Measurements from ENCODE around the gene FIZ1.
"Not testable (repeated sequence)": the region's sequence is repeated elsewhere in the genome, so short reads cannot be mapped to it uniquely, and the experiment has no call there.

FIZ1 gene

GRCh38 chr19:55593096-55593772 is 6.1 kb downstream of the FIZ1 start:
- DNase-seq, result no peak

- DNase-seq, result no peak
Observed at GRCh38 chr19:55592391-55593090, 6.8 kb downstream of the FIZ1 start.

- DNase-seq, result no peak
Observed at GRCh38 chr19:55591555-55591954, 7.8 kb downstream of the FIZ1 start.

GRCh38 chr19:55590617-55591016 is 8.7 kb downstream of the FIZ1 start:
- DNase-seq, result no peak

GRCh38 chr19:55590109-55590508 is 9.2 kb downstream of the FIZ1 start:
- DNase-seq, result no peak

- DNase-seq, result no peak
Observed at GRCh38 chr19:55588738-55589137, 10.6 kb downstream of the FIZ1 start.

- peak; percentile 78 for DNase-seq
Observed at GRCh38 chr19:55586976-55587668, 12.2 kb downstream of the FIZ1 start.

- peak; percentile 56 for DNase-seq
Observed at GRCh38 chr19:55585658-55586339, 13.5 kb downstream of the FIZ1 start.

- DNase-seq, result no peak
Observed at GRCh38 chr19:55584871-55585270, 14.4 kb downstream of the FIZ1 start.

GRCh38 chr19:55583897-55584296 is 15.4 kb downstream of the FIZ1 start:
- not testable (repeated sequence) for DNase-seq

GRCh38 chr19:55582284-55582683 is 17.0 kb downstream of the FIZ1 start:
- DNase-seq, result not testable (repeated sequence)

- no peak for DNase-seq
Observed at GRCh38 chr19:55581823-55582223, 17.5 kb downstream of the FIZ1 start.

GRCh38 chr19:55581145-55581822 is 18.0 kb downstream of the FIZ1 start:
- DNase-seq, result no peak

GRCh38 chr19:55580628-55581144 is 18.6 kb downstream of the FIZ1 start, which contains the start of gene ZNF579:
Gene ZNF579 (minus strand): TSS chr19:55580848. CDS start chr19:55579639, 1,209 bp downstream.
- DNase-seq, result peak; percentile 76

- DNase-seq, result no peak
Observed at GRCh38 chr19:55579766-55580621, 19.3 kb downstream of the FIZ1 start.

GRCh38 chr19:55578761-55579747 is 20.3 kb downstream of the FIZ1 start:
- DNase-seq, result no peak

GRCh38 chr19:55578031-55578760 is 21.1 kb downstream of the FIZ1 start:
- no peak for DNase-seq

GRCh38 chr19:55576746-55577145 is 22.6 kb downstream of the FIZ1 start:
- no peak for DNase-seq

- DNase-seq, result not testable (repeated sequence)
Observed at GRCh38 chr19:55573929-55574328, 25.4 kb downstream of the FIZ1 start.

Measured in HCEC 1CT (cell line).